Measurements from ENCODE around the gene NMNAT2.

DNA sequence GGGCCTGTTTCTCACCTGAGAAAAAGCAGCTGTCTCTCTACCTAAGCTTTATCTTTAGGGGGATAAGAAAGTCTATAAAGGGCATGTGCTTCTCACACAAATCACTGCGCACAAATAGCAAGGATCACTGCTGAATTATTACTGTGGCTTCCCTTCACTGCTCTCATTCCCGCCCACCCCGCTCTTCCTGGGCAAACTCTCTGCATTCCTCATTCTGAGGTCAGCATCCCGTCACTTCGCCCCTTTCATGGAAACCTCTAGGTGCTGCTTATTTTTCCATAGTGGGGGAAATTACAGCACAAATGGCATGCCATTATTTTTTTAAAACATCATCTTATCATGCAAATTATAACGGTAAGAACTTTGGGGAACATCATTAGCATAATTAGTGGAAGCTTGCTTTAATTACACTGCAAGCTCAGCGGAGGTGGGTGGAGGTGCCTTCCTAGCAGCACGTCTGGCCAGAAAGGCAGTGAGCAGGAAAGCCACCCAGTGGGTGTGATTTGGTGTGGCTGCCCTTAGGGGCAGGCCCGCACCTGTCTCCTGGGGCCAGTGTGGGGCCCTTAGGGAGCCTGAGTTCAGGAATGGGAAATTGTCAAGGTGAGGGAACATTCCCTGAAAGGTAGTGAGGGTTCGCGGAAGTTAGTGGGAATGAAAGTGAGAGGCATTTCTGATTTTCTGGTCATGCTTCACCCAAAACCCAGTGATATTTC, 126.2 kb downstream of the NMNAT2 start:
- TF ChIP-seq, protein P1, sequence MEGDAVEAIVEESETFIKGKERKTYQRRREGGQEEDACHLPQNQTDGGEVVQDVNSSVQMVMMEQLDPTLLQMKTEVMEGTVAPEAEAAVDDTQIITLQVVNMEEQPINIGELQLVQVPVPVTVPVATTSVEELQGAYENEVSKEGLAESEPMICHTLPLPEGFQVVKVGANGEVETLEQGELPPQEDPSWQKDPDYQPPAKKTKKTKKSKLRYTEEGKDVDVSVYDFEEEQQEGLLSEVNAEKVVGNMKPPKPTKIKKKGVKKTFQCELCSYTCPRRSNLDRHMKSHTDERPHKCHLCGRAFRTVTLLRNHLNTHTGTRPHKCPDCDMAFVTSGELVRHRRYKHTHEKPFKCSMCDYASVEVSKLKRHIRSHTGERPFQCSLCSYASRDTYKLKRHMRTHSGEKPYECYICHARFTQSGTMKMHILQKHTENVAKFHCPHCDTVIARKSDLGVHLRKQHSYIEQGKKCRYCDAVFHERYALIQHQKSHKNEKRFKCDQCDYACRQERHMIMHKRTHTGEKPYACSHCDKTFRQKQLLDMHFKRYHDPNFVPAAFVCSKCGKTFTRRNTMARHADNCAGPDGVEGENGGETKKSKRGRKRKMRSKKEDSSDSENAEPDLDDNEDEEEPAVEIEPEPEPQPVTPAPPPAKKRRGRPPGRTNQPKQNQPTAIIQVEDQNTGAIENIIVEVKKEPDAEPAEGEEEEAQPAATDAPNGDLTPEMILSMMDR (IDR thresholded peaks at IDR 0.05): no peak
- TF ChIP-seq POLR2A (IDR thresholded peaks at IDR 0.05): no peak

Data from Peyer's patch (tissue), 4 donors.